HCEC 1CT (cell line): ENCODE data around the gene PRDM16.

Experiments
- DNase-seq: peaks from one replicate; pipeline ENCODE4 v3.0.0-alpha.2; 2017

PRDM16 gene

GRCh38 chr1:3469104-3469848 is 400.3 kb downstream of the PRDM16 start:
- DNase-seq, result no peak

- DNase-seq, result no peak
Measured at GRCh38 chr1:3469849-3470649, 401.0 kb downstream of the PRDM16 start.

- no peak for DNase-seq
Measured at GRCh38 chr1:3470650-3471355, 401.8 kb downstream of the PRDM16 start.

GRCh38 chr1:3471356-3472087 is 402.5 kb downstream of the PRDM16 start:
- no peak for DNase-seq

- no peak for DNase-seq
Measured at GRCh38 chr1:3472088-3472850, 403.3 kb downstream of the PRDM16 start.

- DNase-seq, result no peak
Measured at GRCh38 chr1:3472906-3473305, 403.9 kb downstream of the PRDM16 start.

- DNase-seq, result no peak
Measured at GRCh38 chr1:3473381-3473844, 404.4 kb downstream of the PRDM16 start.

- no peak for DNase-seq
Measured at GRCh38 chr1:3474016-3474415, 405.0 kb downstream of the PRDM16 start.

GRCh38 chr1:3474421-3474820 is 405.4 kb downstream of the PRDM16 start:
- no peak for DNase-seq

- DNase-seq, result no peak
Measured at GRCh38 chr1:3475839-3476573, 407.0 kb downstream of the PRDM16 start.

- no peak for DNase-seq
Measured at GRCh38 chr1:3476666-3477065, 407.7 kb downstream of the PRDM16 start.

- no peak for DNase-seq
Measured at GRCh38 chr1:3477241-3477995, 408.4 kb downstream of the PRDM16 start.

GRCh38 chr1:3478187-3478586 is 409.2 kb downstream of the PRDM16 start:
- DNase-seq, result no peak

GRCh38 chr1:3479511-3480368 is 410.7 kb downstream of the PRDM16 start:
- DNase-seq, result no peak

- no peak for DNase-seq
Measured at GRCh38 chr1:3480369-3480719, 411.3 kb downstream of the PRDM16 start.

- no peak for DNase-seq
Measured at GRCh38 chr1:3481046-3481445, 412.0 kb downstream of the PRDM16 start.

- DNase-seq, result no peak
Measured at GRCh38 chr1:3481836-3482375, 412.9 kb downstream of the PRDM16 start.

- DNase-seq, result no peak
Measured at GRCh38 chr1:3482378-3482849, 413.4 kb downstream of the PRDM16 start.

GRCh38 chr1:3483380-3483779 is 414.4 kb downstream of the PRDM16 start:
- DNase-seq, result no peak
